ENCODE data around the gene PTPN7. TPM values are rescaled to one million over a fixed set of nuclear protein-coding genes. Genes with fewer than 3 reads are reported as not detected.

The PTPN7 gene
- total RNA-seq, 1 experiment from 2014 or later = 0.33 TPM

DNA sequence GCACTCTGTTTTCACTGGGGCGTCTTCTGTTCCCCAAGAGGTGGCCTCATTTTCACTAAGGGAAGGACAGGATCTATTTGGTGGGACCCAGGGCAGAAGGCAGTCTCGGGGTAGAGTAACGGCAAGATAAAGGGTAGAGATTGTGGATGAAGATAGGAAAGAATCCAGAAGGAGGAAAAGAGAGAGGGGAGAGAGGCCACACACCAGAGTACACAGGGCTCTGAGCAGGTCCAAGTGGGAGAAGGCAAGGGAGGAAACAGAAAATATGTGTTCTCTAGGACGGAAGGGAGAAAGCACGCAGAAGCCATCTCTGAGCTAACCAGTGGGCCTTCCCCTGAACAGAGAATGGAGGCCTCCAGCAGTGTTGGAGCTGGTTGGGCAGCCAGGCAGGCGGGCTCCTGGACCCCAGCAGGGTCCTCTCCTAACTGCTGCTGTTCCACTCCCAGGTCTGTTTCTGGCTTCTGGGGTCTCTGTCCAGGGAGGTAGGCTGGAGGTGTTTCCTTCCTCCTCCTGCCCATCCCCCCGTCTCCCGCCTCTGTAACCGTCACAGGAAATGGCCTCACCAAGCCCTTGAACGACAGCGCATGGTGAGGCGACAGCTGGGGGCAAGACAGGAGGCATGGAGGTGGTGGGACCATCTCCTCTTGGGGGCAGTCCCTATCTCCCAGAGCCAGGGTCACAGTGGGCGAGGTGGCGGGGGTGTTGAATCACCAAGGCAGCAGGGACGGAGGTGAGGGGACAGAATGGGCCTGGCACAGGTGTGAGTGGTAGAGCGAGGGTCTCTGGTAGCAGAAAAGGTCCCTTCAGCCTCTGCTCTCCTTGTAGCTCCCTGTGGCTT lies 649 bp downstream of the PTPN7 start:
- Histone ChIP-seq H3K27ac (ENCODE audit: low read length) (no peak overlapping the region), H3K4me3 (ENCODE audit: low read depth in 2 of 2, low read length in 2 of 2) (no peak overlapping the region), H3K9me3 (ENCODE audit: control insufficient read depth, insufficient read depth, low read depth, low read length) (no peaks in the 10 kb centered on the region), H3K27me3 (ENCODE audit: control insufficient read depth, insufficient read depth, low read length) (no peaks in the 10 kb centered on the region), H3K36me3 (ENCODE audit: control insufficient read depth, insufficient read depth, low read length) (no peaks in the 10 kb centered on the region), H3K4me1 (ENCODE audit: control insufficient read depth, insufficient read depth, low read length) (peaks cover 3% of the 10 kb centered on the region; the same call in 1 of the 2 replicates)
- ChIA-PET CTCF (interaction anchor here (1.0 kb wide), 1 partner anchor 34 kb away, joined by 3 read pairs; the partner anchor contains the start of gene LGR6), POLR2A (interaction anchor here (0.6 kb wide), 1 partner anchor 777 kb away, joined by 3 read pairs; no protein-coding TSS in a partner anchor)
- TF ChIP-seq POLR2AphosphoS5 (IDR thresholded peaks at IDR 0.05; ENCODE audit: low read depth, low read length) (no peak), TCF7L2 (IDR thresholded peaks at IDR 0.05; ENCODE audit: low read depth, low read length) (no peak), SIN3A (IDR thresholded peaks at IDR 0.05; ENCODE audit: borderline replicate concordance, insufficient read depth, low read depth, low read length) (no peak), CTCF (IDR thresholded peaks at IDR 0.05) (no peak)
- TF ChIP-seq, protein P1, sequence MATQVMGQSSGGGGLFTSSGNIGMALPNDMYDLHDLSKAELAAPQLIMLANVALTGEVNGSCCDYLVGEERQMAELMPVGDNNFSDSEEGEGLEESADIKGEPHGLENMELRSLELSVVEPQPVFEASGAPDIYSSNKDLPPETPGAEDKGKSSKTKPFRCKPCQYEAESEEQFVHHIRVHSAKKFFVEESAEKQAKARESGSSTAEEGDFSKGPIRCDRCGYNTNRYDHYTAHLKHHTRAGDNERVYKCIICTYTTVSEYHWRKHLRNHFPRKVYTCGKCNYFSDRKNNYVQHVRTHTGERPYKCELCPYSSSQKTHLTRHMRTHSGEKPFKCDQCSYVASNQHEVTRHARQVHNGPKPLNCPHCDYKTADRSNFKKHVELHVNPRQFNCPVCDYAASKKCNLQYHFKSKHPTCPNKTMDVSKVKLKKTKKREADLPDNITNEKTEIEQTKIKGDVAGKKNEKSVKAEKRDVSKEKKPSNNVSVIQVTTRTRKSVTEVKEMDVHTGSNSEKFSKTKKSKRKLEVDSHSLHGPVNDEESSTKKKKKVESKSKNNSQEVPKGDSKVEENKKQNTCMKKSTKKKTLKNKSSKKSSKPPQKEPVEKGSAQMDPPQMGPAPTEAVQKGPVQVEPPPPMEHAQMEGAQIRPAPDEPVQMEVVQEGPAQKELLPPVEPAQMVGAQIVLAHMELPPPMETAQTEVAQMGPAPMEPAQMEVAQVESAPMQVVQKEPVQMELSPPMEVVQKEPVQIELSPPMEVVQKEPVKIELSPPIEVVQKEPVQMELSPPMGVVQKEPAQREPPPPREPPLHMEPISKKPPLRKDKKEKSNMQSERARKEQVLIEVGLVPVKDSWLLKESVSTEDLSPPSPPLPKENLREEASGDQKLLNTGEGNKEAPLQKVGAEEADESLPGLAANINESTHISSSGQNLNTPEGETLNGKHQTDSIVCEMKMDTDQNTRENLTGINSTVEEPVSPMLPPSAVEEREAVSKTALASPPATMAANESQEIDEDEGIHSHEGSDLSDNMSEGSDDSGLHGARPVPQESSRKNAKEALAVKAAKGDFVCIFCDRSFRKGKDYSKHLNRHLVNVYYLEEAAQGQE (IDR thresholded peaks at IDR 0.05; ENCODE audit: insufficient read depth in 1 of 2, low read depth in 2 of 2, low read length in 1 of 2) = no peak
- DNase-seq (ENCODE audit: low read depth, low spot score) (no peak), ATAC-seq (no peak)
- intact Hi-C loops (cut with micrococcal nuclease; ENCODE audit: unreplicated experiment) (no loop called here), in situ Hi-C loops (cut with HindIII; ENCODE audit: low pct_unique_long_range_greater_than_20kb, low sequenced_read_pairs) (no loop called here)
- BruUV-seq (replicated peaks) = no TSS peak

DNA sequence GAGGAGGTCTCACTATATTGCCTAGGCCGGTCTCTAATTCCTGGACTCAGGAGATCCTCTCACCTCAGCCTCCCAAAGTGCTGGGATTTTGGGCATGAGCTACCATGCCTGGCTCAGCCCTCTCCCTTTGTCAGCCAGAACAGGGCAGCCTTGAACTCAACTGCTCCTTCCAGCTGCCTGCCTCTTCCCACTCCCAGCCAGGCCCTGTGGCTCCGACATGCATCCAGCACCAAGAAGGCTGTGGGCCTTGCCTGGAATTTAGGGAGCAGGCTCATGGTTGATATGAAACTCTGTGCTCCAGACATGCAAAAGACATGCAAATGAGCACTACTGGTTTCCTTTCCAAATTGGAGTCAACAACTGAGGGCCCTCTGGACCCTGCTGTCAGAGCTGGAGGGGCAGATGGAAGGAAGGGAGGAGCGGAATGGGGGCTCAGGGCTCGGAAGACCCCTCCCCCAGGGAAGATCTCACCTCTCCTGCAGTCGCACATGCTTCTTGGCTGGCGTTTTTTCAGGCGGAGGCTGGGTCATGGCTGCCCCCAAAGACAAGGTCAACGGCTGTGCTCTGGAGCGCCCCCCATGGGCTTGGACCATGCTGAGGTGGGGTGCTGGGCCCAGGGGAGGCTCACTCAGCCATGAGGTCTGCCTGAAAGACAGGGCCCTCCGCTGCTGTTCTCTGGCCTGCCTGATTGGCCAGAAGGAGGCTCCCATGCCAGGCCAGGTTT lies 1.4 kb downstream of the PTPN7 start:
- in situ Hi-C loops (cut with HindIII; ENCODE audit: low pct_unique_long_range_greater_than_20kb, low sequenced_read_pairs) = no loop called here
- BruUV-seq (replicated peaks) = no TSS peak
- POLR2A ChIA-PET = no interaction called here

More for the DNA sequence above, 1.4 kb downstream of the PTPN7 start:
- H3K4me3 ChIP-seq (ENCODE audit: low read depth in 2 of 2, low read length in 2 of 2) = no peak overlapping the region
- H3K27me3 ChIP-seq (ENCODE audit: control insufficient read depth, insufficient read depth, low read length) = no peaks in the 10 kb centered on the region
- peaks cover 3% of the 10 kb centered on the region; the same call in 1 of the 2 replicates for H3K4me1 ChIP-seq (ENCODE audit: control insufficient read depth, insufficient read depth, low read length)
- intact Hi-C loops (cut with micrococcal nuclease; ENCODE audit: unreplicated experiment) = no loop called here
- no peak for TF ChIP-seq CTCF (IDR thresholded peaks at IDR 0.05)
- TF ChIP-seq POLR2AphosphoS5 (IDR thresholded peaks at IDR 0.05; ENCODE audit: low read depth, low read length) = no peak
- TF ChIP-seq SIN3A (IDR thresholded peaks at IDR 0.05; ENCODE audit: borderline replicate concordance, insufficient read depth, low read depth, low read length) = no peak
- no peak for TF ChIP-seq TCF7L2 (IDR thresholded peaks at IDR 0.05; ENCODE audit: low read depth, low read length)
- DNase-seq (ENCODE audit: low read depth, low spot score) (no peak), ATAC-seq (no peak)
- no peaks in the 10 kb centered on the region for H3K36me3 ChIP-seq (ENCODE audit: control insufficient read depth, insufficient read depth, low read length)
- CTCF ChIA-PET = no interaction called here
- H3K27ac ChIP-seq (ENCODE audit: low read length) = no peak overlapping the region
- no peaks in the 10 kb centered on the region for H3K9me3 ChIP-seq (ENCODE audit: control insufficient read depth, insufficient read depth, low read depth, low read length)

Data from Panc1 (cell line).